GM12875 (cell line): Measurements from ENCODE around the gene CYTH1.

Experiments
- H3K4me3 ChIP-seq: one replicate; pipeline ENCODE4 v1.5.1; 2011; ENCODE audit warnings: low read depth, low read length, control low read depth
- TF ChIP-seq, protein P1 (sequence below): IDR thresholded peaks from 2 replicates; pipeline ENCODE4 v1.5.1; 2011; ENCODE audit warnings: low read depth, mild to moderate bottlenecking, control low read depth, inconsistent platforms, low read length, moderate library complexity, borderline replicate concordance; ENCODE audit not compliant: insufficient read depth

Gene CYTH1, protein sequence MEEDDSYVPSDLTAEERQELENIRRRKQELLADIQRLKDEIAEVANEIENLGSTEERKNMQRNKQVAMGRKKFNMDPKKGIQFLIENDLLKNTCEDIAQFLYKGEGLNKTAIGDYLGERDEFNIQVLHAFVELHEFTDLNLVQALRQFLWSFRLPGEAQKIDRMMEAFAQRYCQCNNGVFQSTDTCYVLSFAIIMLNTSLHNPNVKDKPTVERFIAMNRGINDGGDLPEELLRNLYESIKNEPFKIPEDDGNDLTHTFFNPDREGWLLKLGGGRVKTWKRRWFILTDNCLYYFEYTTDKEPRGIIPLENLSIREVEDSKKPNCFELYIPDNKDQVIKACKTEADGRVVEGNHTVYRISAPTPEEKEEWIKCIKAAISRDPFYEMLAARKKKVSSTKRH

DNA sequence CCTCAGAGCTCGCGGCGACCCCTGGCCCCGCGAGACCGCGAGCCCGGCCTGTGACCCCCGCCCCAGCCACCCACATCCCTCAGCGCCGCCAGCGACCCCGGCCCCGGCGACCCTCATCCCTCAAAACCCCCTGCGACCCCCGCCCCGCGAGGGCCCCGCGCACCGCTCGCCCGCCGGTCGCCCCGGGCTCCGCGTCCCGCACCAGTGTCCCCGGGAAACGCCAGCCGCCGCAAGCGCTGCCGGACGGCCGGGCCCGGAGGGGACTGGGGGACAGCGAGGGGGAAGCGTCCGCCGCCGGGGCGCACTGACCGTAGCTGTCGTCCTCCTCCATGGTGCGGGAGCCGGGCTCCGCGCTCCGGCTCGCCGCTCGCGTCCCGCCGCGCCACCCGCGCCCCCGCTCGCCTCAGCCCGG lies at the start of gene CYTH1:
TSS of gene CYTH1 (minus strand) at position 381 of the 412 bp plus-strand sequence. CDS start at position 331, 50 bp downstream.
- TF ChIP-seq, protein P1, sequence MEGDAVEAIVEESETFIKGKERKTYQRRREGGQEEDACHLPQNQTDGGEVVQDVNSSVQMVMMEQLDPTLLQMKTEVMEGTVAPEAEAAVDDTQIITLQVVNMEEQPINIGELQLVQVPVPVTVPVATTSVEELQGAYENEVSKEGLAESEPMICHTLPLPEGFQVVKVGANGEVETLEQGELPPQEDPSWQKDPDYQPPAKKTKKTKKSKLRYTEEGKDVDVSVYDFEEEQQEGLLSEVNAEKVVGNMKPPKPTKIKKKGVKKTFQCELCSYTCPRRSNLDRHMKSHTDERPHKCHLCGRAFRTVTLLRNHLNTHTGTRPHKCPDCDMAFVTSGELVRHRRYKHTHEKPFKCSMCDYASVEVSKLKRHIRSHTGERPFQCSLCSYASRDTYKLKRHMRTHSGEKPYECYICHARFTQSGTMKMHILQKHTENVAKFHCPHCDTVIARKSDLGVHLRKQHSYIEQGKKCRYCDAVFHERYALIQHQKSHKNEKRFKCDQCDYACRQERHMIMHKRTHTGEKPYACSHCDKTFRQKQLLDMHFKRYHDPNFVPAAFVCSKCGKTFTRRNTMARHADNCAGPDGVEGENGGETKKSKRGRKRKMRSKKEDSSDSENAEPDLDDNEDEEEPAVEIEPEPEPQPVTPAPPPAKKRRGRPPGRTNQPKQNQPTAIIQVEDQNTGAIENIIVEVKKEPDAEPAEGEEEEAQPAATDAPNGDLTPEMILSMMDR, result no peak

DNA sequence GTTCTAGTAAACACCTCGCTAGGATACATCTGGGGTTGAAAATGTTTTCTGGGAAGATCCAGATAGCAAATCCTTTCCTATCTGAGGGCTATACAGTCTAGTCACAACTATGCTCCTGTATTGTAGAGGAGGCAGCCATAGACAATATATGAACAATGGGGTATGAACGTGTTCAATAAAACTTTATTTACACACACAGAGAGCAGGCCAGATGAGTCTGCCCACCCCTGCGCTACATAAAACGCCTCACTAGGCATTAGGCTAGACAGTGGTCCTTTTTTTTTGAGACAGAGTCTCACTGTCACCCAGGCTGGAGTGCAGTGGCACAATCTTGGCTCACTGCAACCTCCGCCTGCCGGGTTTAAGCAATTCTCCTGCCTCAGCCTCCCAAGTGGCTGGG lies 47.4 kb upstream of the CYTH1 start:
- no peak overlapping the region for H3K4me3 ChIP-seq
- TF ChIP-seq, protein P1, result no peak

More for the DNA sequence above, at the start of gene CYTH1:
- H3K4me3 ChIP-seq, result peak within 1 kb of the TSS; percentile 88

- TF ChIP-seq, protein P1, result no peak
Measured at GRCh38 chr17:78828470-78829185, 46.6 kb upstream of the CYTH1 start.

GRCh38 chr17:78826836-78827509 lies 44.9 kb upstream of the CYTH1 start:
- no peak overlapping the region for H3K4me3 ChIP-seq
- TF ChIP-seq, protein P1, result no peak

More at GRCh38 chr17:78828470-78829185, 46.6 kb upstream of the CYTH1 start:
- H3K4me3 ChIP-seq, result no peak overlapping the region

DNA sequence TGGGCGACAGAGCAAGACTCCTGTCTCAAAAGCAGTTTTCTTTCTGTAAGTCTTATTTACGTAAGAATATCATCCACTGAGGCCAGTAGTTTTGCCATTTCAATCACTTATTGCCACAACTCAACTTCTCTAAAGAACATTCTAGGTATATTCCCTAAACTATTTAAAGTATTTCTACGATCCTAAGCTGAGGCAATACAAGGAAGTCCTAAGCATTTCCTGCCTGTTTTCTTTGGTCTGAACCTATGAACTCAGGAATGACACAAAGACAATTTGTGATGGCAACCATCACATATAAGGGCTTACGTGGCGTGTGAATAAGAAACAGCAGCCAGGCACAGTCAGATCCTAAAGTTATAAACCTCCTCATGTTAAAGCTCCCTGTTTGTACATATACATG lies 44.3 kb upstream of the CYTH1 start:
- TF ChIP-seq, protein P1, result no peak
- no peak overlapping the region for H3K4me3 ChIP-seq

DNA sequence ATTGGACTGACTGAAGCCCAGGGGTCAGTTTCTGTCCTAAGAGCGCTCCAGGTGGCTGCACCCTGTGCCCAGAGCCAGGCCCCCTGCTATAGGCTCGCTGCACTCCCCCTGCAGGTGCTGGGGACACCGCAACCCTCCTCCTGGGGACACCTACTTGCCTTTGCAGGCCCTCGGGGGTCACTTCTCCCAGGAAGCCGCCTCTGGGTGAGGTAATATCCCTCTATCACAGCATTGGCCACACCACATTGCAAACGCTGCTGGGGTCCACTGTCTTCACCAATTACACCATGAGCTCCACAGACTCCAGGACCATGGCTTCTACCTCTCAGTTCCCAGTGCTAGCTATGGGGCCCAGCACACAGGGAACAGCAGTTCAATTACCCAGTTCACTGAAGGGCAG lies 43.6 kb upstream of the CYTH1 start:
- H3K4me3 ChIP-seq, result no peak overlapping the region
- TF ChIP-seq, protein P1, result no peak
